T-helper 17 cell (primary cell): Measurements from ENCODE around the gene HOXA9. TPM values are rescaled to one million over a fixed set of nuclear protein-coding genes. Genes with fewer than 3 reads are reported as not detected.

Source experiments
- ATAC-seq: fragments of 150-1000 bp; cut with Tn5 transposase; 2 replicates; pipeline ENCODE4 v1.10.0; 2021; ENCODE audit warnings: mild to moderate bottlenecking, moderate library complexity
- DNase-seq, 3 donors: peaks; one replicate each; pipeline versions ENCODE4 v3.0.0 to v3.0.0-alpha.2; 2020 to 2021
- H3K9me3 ChIP-seq: one replicate; pipeline ENCODE4 v1.7.0; 2013; ENCODE audit warnings: low read length, mild to moderate bottlenecking; ENCODE audit not compliant: control insufficient read depth, poor library complexity, severe bottlenecking
- H3K27ac Mint-ChIP-seq: one replicate; pipeline ENCODE4 v1.8.0; 2022; ENCODE audit warnings: mild to moderate bottlenecking, moderate library complexity, mixed read lengths
- H3K27me3 Mint-ChIP-seq: one replicate; pipeline ENCODE4 v1.8.0; 2022; ENCODE audit warnings: mixed read lengths
- H3K36me3 Mint-ChIP-seq: one replicate; pipeline ENCODE4 v1.8.0; 2022; ENCODE audit warnings: low read depth, mixed read lengths
- H3K4me1 Mint-ChIP-seq: one replicate; pipeline ENCODE4 v1.8.0; 2022; ENCODE audit warnings: mild to moderate bottlenecking, mixed read lengths
- H3K4me3 Mint-ChIP-seq: one replicate; pipeline ENCODE4 v1.8.0; 2022; ENCODE audit warnings: mild to moderate bottlenecking, moderate library complexity, mixed read lengths
- total RNA-seq, 4 donors: library from RNA in 2 of 4; stranded (reverse) in 2 of 4; gene quantifications; one replicate each; pipeline ENCODE4 v1.2.3 and lab custom pipeline; 2022 to 2026

HOXA9 gene
- total RNA-seq, 2 donors from 2014 or later, result not detected

DNA sequence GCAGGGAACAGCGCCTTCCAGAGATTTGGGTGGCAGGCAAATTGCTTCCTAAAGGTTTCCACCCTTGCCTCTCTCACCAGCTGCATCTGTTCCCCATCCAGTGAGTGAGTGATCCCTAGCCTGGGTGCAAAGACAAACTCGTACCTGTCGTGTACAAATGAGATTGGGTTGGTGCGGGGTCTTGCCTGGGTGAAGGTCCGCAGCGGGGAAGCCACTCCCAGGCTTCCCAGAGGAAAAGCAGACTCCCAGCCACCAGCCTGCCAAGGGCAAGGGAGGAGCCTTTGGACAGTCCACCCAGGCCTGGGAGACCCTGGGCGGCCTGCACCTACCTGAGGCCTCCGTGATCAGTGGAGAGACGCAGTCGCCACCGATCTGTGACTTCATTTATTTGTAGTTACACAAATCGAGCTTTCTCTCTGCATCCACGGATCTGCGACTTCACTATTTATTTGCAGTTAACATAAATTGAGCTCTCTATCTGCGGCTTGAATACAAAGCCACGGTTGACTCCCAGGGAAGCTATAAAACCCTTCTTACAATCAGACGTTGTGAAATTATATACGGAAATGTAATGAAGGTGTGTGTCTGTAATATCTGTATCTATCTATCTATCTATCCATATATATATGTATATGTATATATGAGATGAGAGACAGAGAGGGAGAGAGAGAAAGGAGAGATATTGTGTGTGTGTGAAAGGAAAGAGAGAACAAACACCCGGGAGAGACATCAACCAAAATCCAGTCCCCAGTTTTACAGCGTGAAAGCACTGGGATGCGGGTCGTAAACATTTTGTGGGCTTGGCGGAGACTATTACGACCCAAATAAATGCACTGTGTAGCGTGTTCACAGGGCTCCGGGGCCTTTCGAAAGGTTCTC, 5.8 kb downstream of the HOXA9 start:
- H3K9me3 ChIP-seq, result no peaks in the 10 kb centered on the region
- peak overlapping the region; percentile 73 for H3K4me3 Mint-ChIP-seq
- ATAC-seq (no peak), DNase-seq (no peak)
- peaks cover 85% of the 10 kb centered on the region for H3K27me3 Mint-ChIP-seq
- H3K27ac Mint-ChIP-seq, result peak overlapping the region; percentile 78
- H3K4me1 Mint-ChIP-seq, result peaks cover 29% of the 10 kb centered on the region
- H3K36me3 Mint-ChIP-seq, result peaks cover 10% of the 10 kb centered on the region

DNA sequence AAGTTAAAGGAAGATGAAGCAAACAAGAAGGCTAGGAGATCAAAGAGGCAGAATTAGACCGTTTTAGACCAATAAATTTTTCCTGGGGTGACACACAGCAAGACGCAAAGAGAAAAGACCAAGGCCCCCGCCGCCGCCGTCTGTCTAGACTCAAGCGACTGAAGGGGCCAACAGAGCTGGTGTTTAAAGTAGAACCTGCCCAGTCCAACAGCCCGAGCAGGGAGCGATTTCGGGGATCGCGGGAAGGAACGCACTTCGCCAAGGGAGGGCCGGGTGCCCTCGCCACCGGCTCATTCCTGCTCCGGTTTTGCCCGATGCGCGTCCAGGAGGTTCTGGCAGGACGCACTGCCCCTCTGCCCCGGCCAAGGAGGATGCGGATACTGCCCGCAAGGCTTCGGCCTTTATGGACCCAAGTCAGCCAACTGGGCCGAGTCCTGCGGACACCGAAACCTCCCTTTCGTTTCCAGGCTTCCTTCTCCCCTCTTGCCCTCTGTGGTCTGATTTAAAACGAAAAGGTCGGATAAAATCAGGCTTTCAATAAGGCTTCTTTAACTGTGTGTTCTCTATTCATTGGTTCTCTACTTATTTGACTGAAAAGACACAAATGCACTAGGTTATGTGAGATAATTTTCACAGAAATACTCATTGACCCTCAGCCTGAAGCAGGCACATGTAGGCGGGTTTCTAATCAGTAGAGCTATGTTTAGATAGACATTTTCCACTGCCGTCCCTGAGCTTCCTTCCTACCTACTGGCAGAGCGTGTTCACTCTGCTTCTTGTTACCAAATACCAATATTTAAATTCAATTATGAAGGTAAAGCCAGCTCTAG, 6.7 kb downstream of the HOXA9 start:
- peak overlapping the region; percentile 78 for H3K27ac Mint-ChIP-seq
- peak overlapping the region; percentile 15 for H3K4me3 Mint-ChIP-seq
- H3K27me3 Mint-ChIP-seq, result peaks cover 85% of the 10 kb centered on the region

DNA sequence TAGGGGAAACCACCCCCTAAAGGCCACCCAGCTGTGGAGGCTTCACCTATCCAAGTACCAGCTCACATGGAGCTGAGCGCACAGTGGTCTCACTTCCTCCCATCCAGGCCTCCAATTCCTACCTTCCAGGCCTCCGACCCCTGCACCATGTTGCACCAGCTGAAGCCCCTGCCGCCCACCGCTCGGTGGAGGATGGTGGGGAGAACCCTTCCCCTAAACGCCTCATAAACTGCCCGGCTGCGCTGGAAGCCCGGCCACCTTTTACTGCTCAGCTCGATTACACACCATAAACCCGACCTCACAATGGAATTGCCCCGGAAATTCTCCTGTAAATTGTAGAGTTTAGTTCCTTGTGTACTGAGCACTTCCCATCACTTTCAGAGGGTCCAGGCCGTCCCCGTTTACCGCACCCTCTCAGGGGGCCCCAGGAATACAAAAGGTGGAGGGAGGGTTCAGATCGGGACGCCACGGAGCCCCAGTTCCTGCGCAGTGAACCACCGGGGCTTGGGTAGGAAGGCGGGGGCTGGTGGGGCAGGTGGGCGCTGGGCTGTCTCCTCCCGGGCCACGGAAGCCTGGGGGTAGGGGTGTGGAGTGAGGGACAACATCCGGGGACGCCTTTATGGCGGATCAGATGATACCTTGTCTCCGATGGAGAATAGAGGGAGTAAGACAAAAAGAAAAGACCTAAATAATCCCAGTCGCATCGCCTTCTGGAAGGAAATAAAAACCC, 7.5 kb downstream of the HOXA9 start:
- Mint-ChIP-seq H3K4me3 (peak overlapping the region; percentile 72), H3K4me1 (peaks cover 34% of the 10 kb centered on the region)
- H3K9me3 ChIP-seq, result no peaks in the 10 kb centered on the region

More for the DNA sequence above, 6.7 kb downstream of the HOXA9 start:
- Mint-ChIP-seq H3K36me3 (peaks cover 12% of the 10 kb centered on the region), H3K4me1 (peaks cover 30% of the 10 kb centered on the region)
- H3K9me3 ChIP-seq, result no peaks in the 10 kb centered on the region
- no peak for DNase-seq
- ATAC-seq, result no peak

DNA sequence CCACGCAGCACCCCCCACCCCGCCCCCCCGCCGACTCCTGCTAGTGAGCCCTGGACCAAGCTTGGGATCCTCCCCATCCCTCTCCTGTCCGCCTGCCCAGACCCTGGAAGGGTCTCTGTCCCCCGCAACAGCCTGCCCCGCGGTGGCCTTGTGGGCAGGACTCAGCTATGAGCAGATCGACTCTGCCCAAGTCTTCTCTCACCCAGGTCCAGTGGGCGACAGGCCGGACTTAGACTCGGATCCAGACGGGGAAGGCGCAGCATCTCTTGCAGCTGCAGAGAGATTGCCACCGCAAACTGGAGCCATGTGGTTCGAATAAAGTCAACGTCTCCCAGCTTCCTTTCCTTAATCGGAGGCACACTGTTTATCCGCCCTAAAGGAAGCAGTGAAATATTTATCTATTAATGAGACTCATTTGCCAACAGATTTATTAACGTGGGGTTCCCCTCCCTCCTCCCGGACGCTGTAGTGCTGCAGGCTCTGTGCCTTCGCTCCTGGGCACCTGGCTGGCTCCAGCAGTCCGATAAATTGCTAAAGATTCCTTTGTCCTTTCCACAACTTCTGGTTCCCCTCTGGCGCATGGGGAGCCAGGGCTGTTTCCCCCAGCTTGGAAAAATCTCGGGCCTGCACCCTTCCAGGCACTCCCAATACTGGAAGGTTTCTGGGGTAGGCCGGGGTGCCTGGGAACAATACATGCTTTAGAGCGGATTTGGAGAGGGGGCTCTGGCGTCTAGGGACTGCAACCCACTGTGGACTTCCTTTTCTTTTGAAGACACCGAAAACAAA, 8.2 kb downstream of the HOXA9 start:
- H3K9me3 ChIP-seq, result no peaks in the 10 kb centered on the region
- Mint-ChIP-seq H3K27me3 (peaks cover 83% of the 10 kb centered on the region), H3K4me3 (peak overlapping the region; percentile 72), H3K27ac (peak overlapping the region; percentile 78), H3K36me3 (peaks cover 13% of the 10 kb centered on the region), H3K4me1 (peaks cover 37% of the 10 kb centered on the region)
- no peak for ATAC-seq
- DNase-seq, result no peak

More for the DNA sequence above, 7.5 kb downstream of the HOXA9 start:
- no peak for DNase-seq
- H3K27ac Mint-ChIP-seq, result peak overlapping the region; percentile 78
- peaks cover 13% of the 10 kb centered on the region for H3K36me3 Mint-ChIP-seq
- H3K27me3 Mint-ChIP-seq, result peaks cover 84% of the 10 kb centered on the region
- no peak for ATAC-seq

DNA sequence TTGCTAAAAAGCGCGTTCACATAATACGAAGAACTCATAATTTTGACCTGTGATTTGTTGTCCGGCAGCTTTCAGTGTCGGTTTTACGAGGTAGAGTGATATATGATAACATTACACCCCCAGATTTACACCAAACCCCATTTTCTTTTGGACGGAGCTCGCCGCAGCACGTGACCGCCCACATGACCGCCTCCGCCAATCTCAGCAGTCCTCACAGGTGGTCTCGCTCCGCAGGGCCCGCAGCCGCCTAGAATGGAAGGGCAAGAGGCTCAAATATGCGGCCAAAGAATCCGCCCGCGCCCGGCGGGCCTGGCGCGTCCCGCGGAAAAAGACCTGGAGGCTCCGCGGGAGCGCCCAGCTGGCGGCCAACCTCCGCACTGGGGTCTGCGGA, 8.8 kb downstream of the HOXA9 start, which contains the start of gene HOXA7:
TSS of gene HOXA7 (minus strand) at position 168 of the 391 bp plus-strand sequence. CDS start at position 38, 130 bp downstream.
- DNase-seq, result no peak
- no peak for ATAC-seq
- Mint-ChIP-seq H3K4me1 (peaks cover 43% of the 10 kb centered on the region), H3K27ac (peak within 1 kb of the TSS; percentile 78), H3K27me3 (peaks cover 86% of the 10 kb centered on the region), H3K36me3 (peaks cover 16% of the 10 kb centered on the region), H3K4me3 (peak within 1 kb of the TSS; percentile 78)
- H3K9me3 ChIP-seq, result no peaks in the 10 kb centered on the region

DNA sequence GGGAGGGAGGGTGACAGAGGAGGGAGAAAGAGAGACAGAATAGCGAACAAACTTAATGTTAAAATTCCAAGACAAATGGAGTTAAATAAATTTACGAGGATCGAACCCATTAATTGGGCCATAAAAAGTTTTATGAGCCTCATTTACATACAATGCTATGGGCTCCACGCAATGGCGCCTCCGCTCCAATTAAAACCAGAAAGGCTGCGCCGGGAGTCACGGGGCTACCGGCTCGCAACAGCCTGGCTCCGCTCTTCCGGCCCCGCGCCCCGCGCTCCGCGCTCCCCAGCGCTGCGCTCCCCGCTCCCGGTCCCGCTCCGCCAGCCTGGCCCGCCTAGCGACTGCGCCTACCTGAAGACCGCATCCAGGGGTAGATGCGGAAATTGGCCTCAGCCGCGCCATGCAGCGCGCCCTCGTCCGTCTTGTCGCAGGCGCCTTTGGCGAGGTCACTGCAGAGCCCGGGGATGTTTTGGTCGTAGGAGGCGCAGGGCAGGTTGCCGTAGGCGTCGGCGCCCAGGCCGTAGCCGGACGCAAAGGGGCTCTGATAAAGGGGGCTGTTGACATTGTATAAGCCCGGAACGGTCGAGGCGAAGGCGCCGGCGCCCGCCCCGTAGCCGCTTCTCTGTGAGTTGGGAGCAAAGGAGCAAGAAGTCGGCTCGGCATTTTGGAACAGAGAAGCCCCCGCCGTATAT, 9.4 kb downstream of the HOXA9 start:
- H3K4me3 Mint-ChIP-seq, result peak overlapping the region; percentile 78
- no peak for DNase-seq

DNA sequence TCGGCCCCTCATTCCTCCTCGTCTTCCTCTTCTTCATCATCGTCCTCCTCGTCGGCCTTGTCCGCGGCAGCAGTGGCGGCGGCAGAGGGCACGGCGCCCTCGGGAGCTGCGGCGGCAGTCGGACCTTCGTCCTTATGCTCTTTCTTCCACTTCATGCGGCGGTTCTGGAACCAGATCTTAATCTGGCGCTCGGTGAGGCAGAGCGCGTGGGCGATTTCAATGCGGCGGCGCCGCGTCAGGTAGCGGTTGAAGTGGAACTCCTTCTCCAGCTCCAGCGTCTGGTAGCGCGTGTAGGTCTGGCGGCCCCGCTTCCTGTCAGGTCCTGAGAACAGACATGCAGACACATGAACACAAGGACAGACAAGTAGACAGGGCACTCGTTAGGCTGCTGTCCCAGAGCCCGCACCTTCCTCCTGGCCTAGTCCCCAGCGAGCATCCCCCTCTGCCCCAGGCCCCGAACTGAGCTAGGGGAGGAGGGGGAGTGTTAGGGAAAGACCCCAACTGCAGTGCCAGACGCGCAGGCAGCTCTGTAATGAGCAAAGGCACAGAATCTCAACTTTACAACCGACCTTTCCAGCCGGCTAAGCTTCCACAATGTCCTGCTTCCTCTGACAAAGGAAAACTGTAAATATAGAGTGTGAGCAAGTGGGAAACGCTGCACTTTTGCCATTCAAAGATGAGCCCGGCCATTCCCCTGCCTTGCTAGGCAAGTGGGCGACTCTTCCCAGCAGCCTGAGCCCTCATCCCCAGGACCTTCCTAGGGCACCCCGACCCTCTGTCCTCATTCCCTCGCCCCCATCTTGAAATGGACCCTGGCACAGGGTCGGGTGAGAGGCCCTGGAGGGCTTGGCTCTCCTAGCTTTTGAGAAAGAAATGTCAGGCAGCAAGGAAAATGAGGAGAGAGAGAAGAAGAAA, 10.2 kb downstream of the HOXA9 start:
- ATAC-seq (no peak), DNase-seq (no peak)
- H3K4me1 Mint-ChIP-seq, result peaks cover 52% of the 10 kb centered on the region
- peaks cover 92% of the 10 kb centered on the region for H3K27me3 Mint-ChIP-seq
- H3K27ac Mint-ChIP-seq, result peak overlapping the region; percentile 91
- peak overlapping the region; percentile 78 for H3K4me3 Mint-ChIP-seq
- H3K36me3 Mint-ChIP-seq, result peaks cover 18% of the 10 kb centered on the region
- no peaks in the 10 kb centered on the region for H3K9me3 ChIP-seq

More for the DNA sequence above, 9.4 kb downstream of the HOXA9 start:
- Mint-ChIP-seq H3K4me1 (peaks cover 46% of the 10 kb centered on the region), H3K27ac (peak overlapping the region; percentile 78), H3K27me3 (peaks cover 87% of the 10 kb centered on the region), H3K36me3 (peaks cover 16% of the 10 kb centered on the region)
- no peak for ATAC-seq
- no peaks in the 10 kb centered on the region for H3K9me3 ChIP-seq

DNA sequence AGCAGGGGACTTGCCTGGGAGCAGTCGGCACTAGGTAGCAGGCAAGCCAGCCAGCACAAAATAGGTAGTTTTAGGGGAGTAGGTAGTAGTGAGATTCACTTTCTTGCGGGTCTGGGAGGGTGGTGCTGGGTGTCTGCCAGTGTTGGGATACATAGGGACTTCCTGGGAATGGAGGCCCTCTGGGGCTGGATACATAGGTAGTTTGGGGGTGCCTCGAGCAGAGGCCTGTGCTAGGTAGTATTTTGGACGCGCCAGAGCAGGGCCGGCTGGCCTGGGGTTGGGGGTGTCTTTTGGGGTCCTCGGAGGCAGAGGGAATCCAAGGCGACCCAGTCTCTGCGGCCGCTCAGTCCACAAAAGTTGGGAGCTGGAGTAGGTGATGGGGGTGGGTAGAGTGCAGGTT, 11.0 kb downstream of the HOXA9 start:
- DNase-seq (no peak), ATAC-seq (no peak)
- Mint-ChIP-seq H3K4me3 (peak overlapping the region; percentile 66), H3K27ac (peak overlapping the region; percentile 91), H3K4me1 (peaks cover 49% of the 10 kb centered on the region), H3K36me3 (peaks cover 15% of the 10 kb centered on the region), H3K27me3 (peaks cover 92% of the 10 kb centered on the region)
- H3K9me3 ChIP-seq, result no peaks in the 10 kb centered on the region

DNA sequence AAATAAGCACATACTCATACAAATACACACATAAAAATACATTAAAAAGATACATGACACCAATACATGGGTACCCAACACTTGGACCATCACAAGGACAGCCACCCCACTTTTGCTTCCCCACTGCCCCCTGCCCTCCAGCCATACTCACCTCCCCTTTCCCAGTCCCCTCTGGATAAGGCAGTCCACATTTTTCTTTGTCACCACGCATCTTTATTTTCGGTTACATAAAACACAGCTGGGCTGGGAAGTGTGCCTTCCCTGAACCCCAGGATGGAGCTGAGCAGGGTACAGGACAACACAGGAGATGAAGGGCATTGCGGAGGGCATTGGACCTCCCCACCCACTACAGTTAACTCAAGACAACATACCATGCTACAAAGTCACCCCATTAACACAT, 11.8 kb downstream of the HOXA9 start:
- Mint-ChIP-seq H3K4me1 (peaks cover 47% of the 10 kb centered on the region), H3K27ac (peak overlapping the region; percentile 91), H3K4me3 (peak overlapping the region; percentile 54), H3K27me3 (peaks cover 92% of the 10 kb centered on the region), H3K36me3 (peaks cover 15% of the 10 kb centered on the region)
- ATAC-seq, result no peak
- DNase-seq, result no peak
- no peaks in the 10 kb centered on the region for H3K9me3 ChIP-seq

DNA sequence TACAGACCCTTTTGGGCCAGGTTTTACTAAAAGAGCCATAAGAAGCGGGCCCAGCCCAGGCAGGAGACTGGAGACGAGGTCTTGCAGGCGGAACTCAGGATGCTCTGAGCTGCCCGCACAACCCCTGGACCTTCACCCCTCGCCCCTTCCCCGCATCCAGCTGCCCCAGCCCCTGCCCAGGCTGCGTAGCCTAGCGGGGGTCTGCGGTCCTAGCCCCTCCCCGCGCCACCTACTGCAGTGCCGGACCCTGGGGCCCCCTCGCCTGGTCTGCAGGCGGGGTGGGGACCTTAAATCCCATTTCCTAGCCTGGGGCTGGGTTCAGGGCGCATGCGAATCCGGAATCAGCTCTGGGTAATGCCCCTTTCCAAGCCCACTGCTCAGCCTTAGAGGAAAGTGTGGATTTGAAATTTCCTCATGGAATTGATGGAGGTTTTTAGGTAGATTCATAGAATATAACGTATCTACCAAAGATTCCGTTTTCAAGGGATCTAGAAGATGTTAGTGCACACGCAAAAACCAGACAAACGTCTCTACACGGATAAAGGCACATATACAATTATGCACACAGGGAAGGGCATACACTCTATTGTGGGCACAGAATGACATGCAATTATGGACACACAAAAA, 12.4 kb downstream of the HOXA9 start:
- no peak for ATAC-seq
- H3K9me3 ChIP-seq, result no peaks in the 10 kb centered on the region
- no peak overlapping the region for H3K4me3 Mint-ChIP-seq
- H3K36me3 Mint-ChIP-seq, result peaks cover 14% of the 10 kb centered on the region
- no peak for DNase-seq
- peaks cover 47% of the 10 kb centered on the region for H3K4me1 Mint-ChIP-seq
- peaks cover 92% of the 10 kb centered on the region for H3K27me3 Mint-ChIP-seq
- H3K27ac Mint-ChIP-seq, result peak overlapping the region; percentile 91
